DMS114 treated with DMSO at 0.1 percent for 48 hours (cell line): ENCODE measurements around the gene PDZD2.

Experiments
- DNase-seq: peaks from one replicate; lab custom pipeline; 2025; ENCODE audit not compliant: unreplicated experiment; lab: John Stamatoyannopoulos, UW

PDZD2 gene

DNA sequence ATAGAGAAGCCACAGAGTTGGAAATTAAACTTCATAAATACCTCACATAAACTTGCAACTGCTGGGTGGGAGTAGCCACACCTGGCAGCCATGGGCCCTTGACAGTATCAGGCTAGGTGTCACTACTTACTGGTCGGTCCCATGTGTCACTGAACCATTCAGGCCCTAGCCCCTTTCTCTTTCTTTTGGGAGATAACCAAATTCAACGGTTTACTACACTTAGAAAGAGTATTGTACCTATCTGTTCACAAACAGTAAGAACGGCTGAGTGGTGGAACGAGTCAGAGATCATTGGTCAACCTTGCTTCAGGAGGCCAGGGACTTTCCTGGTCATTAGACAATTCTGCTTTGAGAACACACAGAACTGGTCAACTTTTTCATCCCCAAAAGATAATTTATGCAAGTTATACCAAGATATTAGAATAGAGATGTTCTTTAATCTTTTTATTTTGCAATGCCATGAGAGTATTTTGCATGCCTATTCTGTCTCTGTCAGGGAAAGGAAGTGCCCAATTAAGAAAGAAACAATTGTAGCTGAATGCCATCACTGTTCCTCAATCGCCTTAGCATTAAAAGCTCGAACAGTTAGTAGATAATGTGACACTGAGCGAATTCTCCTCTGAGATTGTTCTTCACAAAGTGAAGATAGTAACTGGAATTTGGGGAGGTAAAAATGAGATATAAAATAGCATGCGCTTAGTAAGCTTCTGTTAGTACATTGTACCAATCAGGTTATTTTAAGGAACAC is 484.3 kb downstream of the PDZD2 start:
- no peak for DNase-seq

- DNase-seq = no peak
Observed at GRCh38 chr5:32123889-32124676, 485.2 kb downstream of the PDZD2 start.

- no peak for DNase-seq
Observed at GRCh38 chr5:32126691-32127090, 487.8 kb downstream of the PDZD2 start.

DNA sequence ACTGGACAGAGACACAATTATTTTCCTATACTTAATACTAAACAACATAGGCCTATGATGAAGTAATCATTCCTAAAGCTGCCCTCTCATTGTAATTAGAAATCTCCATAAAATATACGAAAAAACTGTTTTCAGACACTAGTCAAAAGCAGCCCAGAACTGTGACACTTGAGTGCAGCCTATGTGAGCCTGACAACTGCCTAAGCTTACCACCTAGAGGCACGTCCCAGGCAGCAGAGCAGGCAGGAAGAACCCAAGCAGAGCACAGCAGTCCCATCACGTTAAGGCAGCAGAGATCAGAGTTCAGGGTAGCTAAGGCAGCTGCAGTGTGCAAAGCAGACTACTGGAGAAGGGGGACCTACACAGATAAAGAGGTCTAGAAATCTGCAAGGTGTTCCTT is 488.8 kb downstream of the PDZD2 start:
- DNase-seq = no peak

DNA sequence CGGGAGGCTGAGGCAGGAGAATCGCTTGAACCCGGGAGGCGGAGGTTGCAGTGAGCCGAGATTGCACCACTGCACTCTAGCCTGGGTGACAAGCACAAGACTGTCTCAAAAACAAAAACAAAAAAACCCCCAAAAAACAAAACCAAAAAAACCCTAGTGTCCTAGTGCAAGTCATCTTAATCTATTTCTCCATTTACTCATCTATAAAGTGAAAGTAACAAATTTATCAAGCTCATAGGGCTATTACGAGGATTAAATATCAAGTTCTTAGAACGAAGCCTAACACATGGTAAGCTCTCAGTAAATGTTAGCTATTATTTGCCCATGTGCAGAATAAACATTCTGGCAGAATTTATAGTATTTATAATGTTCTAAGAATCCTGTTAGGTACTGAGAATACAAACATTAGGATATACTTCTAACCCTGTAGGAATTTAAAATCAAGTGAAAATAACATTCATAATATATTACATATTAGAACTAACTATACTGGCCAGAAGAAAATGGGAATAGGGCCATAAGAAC is 490.2 kb downstream of the PDZD2 start:
- no peak for DNase-seq

DNA sequence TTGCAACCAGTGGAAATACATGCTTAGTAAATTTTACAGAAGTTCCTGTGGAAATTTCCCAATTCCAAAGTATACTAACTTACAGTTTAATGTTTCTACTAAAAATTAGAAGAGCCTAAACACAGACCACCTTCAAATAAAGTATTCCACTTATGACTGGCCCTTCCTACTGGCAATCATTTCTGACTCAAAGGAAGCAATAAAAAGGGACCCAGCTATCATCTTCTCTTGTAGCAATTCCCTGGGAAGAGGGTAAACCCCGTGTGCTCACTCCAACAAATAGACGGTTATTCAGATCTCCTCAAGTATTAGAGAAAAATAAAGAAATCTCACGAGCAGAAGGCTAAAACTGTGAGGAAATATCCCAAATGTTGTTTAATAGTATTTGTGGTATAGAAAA is 491.9 kb downstream of the PDZD2 start:
- no peak for DNase-seq

GRCh38 chr5:32131604-32132003 is 492.7 kb downstream of the PDZD2 start:
- no peak for DNase-seq

DNA sequence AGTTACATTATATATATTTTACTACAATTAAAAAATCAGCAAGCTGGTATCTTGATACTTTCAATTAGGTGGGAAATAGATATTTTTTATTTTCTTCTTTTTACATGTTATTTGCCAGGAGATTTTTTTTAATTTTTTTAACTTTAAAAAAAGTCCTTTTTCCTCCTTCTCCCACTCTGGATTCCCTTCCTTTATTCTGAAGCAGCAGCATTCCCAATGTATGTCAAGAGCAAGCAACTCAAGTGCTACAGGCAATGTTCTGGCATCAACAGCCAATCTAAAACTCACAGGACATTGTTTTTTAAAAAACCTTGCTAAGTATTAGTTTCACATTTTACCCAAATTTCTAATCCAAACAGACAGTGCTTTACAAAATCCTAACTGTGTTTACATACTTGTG is 493.8 kb downstream of the PDZD2 start:
- DNase-seq = no peak

DNA sequence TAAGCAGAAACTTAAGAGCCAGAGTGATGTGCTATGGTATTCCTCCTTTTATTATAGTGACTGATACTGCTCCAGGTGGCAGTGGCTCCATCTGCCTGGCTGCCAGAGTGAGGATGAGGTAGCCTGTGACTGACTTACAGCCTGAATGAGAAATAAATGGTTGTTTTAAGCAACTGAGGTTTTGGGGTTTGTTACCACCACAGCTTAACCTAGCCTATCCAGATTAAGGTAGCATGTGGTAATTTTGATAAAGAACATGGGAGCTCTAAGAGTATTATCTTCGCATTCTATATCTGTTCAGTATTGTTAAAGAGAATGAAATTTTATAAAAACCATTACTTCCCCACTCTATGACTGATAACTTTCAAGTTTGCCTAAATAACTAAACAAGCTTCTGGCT is 496.2 kb downstream of the PDZD2 start:
- DNase-seq = no peak

- no peak for DNase-seq
Observed at GRCh38 chr5:32136342-32136741, 497.4 kb downstream of the PDZD2 start.

- no peak for DNase-seq
Observed at GRCh38 chr5:32138839-32139493, 500.0 kb downstream of the PDZD2 start.

GRCh38 chr5:32143617-32144377 is 504.9 kb downstream of the PDZD2 start:
- DNase-seq = no peak

DNA sequence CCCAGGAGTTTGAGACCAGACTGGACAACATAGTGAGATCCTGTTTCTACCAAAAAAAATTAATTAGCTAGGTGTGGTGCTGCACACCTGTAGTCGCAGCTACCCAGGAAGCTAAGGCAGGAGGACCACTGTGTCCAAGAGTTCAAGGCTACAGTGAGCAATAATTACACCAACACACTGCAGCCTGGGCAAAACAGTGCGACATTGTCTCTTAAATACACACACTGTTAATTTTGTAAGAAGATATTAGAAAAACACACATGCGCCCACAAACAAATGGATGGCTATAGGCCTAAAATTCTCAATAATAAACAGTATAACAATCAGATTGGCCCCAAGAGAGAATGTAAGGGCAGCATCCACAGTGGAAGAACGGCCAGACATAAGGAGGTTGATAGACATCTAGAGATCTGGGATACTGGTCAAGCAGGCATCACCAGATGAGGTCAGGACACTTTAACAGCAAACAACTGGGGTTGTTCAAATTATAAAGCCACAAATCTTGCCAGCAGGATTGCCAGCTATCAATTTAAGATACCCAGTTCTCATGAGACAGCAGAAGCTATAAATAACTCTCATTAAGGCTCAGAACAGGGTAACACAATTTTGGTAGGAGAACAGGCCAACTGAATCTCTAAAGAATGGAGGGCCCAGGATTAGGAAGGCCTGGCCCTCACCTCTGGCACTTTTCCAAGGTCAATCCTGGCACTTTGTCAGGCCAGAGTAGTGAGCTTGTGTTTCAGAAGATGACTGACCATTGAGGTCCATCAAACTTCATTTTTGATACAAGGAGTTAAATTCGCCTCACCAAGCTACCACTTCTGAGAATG is 505.7 kb downstream of the PDZD2 start:
- DNase-seq = no peak

GRCh38 chr5:32145378-32145777 is 506.4 kb downstream of the PDZD2 start:
- DNase-seq = no peak

- DNase-seq = no peak
Observed at GRCh38 chr5:32147236-32147635, 508.3 kb downstream of the PDZD2 start.

DNA sequence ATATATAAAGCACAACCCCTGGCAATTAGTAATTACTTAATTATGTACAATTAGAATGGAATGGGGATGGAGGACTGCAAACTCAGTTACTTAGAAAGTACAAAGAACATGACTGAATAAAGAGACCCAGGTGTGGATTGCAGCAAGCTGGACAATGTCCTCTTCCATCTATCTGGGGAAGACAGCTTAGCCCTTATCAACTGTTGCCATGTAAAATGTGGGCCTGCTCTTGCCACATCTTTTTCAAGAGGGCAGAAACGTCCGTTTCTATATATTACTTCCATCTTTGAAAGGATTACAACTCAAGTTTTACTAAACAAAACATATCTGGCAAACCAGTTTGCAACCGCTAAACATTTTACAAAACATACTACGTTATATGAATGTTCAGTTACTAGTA is 509.0 kb downstream of the PDZD2 start:
- no peak for DNase-seq

GRCh38 chr5:32150366-32150765 is 511.4 kb downstream of the PDZD2 start:
- no peak for DNase-seq

GRCh38 chr5:32151198-32151597 is 512.3 kb downstream of the PDZD2 start:
- no peak for DNase-seq

DNA sequence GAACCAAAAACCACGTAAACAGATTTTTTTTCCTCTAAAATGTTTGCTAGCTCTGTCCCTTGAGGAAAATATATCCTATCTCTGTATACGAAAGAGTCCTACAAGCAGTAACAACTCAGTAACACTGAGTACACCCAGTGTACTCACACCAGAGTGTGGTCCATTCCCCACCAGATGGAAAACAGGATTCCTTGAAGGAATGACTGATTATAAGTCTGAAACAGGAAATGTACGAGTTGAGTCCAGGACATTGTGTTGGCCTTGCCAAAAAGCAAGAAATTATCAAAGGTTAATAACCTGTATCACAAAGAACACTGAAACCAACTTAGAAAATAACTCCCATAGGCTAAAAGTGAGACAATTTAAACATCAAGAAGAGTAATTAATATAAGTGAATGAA is 514.8 kb downstream of the PDZD2 start:
- no peak for DNase-seq

DNA sequence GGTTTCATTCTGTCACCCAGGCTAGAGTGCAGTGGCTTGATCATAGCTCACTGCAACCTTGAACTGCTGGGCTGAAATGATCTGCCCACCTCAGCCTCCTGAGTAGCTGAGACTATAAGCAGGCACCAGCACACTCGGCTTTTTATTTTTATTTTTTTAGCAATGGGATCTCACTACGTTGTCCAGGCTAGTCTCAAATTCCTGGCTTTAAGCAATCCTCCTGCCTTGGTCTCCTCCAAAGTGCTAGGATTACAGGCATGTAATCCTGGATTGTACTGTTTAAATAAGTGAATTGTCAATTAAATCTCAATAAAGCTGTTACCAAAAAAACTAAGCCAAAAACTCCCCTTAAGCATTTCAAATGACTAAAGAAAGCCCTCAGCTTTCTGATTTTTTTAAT is 516.3 kb downstream of the PDZD2 start:
- DNase-seq = no peak
